Measurements from ENCODE around the gene TMC2. TPM values are rescaled to one million over a fixed set of nuclear protein-coding genes. Genes with fewer than 3 reads are reported as not detected.

Gene TMC2
- total RNA-seq, 1 donor from 2014 or later = not detected

DNA sequence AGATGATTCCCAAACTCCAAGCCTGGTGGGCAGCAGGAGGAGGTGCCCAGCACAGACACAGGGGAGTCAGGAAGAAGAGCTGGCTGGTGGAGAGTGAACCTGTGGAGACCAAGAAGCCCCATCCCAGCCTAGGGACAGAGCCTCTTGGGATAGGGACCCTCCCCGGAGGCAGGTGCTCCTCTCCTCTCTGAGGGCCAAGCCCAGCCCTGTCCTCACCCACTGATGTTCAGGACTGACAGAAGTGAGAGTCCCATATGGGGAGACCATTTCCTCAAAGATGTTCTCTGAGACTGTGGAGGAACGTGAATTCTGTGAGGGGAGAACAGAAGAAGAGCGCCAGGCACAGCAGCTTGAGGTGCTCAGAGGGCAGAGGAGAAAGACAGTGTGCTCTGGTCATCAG lies 153.8 kb downstream of the TMC2 start:
- H3K36me3 ChIP-seq (ENCODE audit: control insufficient read depth, insufficient read depth, low read length) = no peaks in the 10 kb centered on the region
- TF ChIP-seq, protein P1, sequence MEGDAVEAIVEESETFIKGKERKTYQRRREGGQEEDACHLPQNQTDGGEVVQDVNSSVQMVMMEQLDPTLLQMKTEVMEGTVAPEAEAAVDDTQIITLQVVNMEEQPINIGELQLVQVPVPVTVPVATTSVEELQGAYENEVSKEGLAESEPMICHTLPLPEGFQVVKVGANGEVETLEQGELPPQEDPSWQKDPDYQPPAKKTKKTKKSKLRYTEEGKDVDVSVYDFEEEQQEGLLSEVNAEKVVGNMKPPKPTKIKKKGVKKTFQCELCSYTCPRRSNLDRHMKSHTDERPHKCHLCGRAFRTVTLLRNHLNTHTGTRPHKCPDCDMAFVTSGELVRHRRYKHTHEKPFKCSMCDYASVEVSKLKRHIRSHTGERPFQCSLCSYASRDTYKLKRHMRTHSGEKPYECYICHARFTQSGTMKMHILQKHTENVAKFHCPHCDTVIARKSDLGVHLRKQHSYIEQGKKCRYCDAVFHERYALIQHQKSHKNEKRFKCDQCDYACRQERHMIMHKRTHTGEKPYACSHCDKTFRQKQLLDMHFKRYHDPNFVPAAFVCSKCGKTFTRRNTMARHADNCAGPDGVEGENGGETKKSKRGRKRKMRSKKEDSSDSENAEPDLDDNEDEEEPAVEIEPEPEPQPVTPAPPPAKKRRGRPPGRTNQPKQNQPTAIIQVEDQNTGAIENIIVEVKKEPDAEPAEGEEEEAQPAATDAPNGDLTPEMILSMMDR (IDR thresholded peaks at IDR 0.05; ENCODE audit: insufficient read depth, low read length, poor library complexity, severe bottlenecking) = no peak
- no peak overlapping the region for H3K4me3 ChIP-seq (ENCODE audit: low read depth, low read length)
- H3K27me3 ChIP-seq (ENCODE audit: control insufficient read depth, insufficient read depth, low read length) = peaks cover 45% of the 10 kb centered on the region
- DNase-seq (ENCODE audit: low read depth) = no peak

DNA sequence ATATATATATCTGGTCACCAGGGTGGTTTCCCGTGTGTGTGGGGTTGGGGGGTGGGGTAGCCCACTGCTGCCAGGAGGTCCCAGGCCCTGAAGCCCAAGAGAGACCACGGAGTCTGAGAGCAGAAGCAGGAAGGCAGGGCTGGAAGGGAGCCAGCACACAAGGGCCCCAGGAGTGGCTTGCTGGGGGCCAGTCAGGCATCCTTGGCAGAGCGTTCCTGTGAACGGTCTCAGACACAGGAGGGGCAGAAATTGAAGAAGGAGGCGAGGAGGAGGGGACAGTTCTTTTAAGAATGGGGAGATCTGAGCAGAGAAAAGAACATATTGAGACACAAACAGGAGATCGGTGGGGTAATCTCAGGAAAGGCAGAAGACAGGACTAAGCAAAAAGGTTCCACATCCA lies 154.3 kb downstream of the TMC2 start:
- TF ChIP-seq, protein P1 (IDR thresholded peaks at IDR 0.05; ENCODE audit: insufficient read depth, low read length, poor library complexity, severe bottlenecking) = no peak
- DNase-seq (ENCODE audit: low read depth) = no peak
- Histone ChIP-seq H3K27me3 (ENCODE audit: control insufficient read depth, insufficient read depth, low read length) (peaks cover 50% of the 10 kb centered on the region), H3K4me3 (ENCODE audit: low read depth, low read length) (no peak overlapping the region), H3K36me3 (ENCODE audit: control insufficient read depth, insufficient read depth, low read length) (no peaks in the 10 kb centered on the region)

GRCh38 chr20:2691127-2691526 lies 154.8 kb downstream of the TMC2 start:
- H3K36me3 ChIP-seq (ENCODE audit: control insufficient read depth, insufficient read depth, low read length) = no peaks in the 10 kb centered on the region
- no peak for DNase-seq (ENCODE audit: low read depth)
- H3K27me3 ChIP-seq (ENCODE audit: control insufficient read depth, insufficient read depth, low read length) = peaks cover 51% of the 10 kb centered on the region
- no peak overlapping the region for H3K4me3 ChIP-seq (ENCODE audit: low read depth, low read length)
- TF ChIP-seq, protein P1 (IDR thresholded peaks at IDR 0.05; ENCODE audit: insufficient read depth, low read length, poor library complexity, severe bottlenecking) = no peak

Other genes with a start within 250 kb of the TMC2 start
- not detected in 2 replicates for gene TGM3, start 240.6 kb upstream of the TMC2 start, total RNA-seq
- gene TGM6, start 155.7 kb upstream of the TMC2 start, total RNA-seq = not detected in 2 replicates
- 546 and 598 TPM in 2 replicates for gene SNRPB, start 65.8 kb upstream of the TMC2 start, total RNA-seq
- 6.2 and 9.9 TPM in 2 replicates for gene ZNF343, start 27.7 kb upstream of the TMC2 start, total RNA-seq
- 141 and 142 TPM in 2 replicates for gene NOP56, start 116.1 kb downstream of the TMC2 start, total RNA-seq
- 99.7 and 118 TPM in 2 replicates for gene IDH3B, start 127.6 kb downstream of the TMC2 start, total RNA-seq
- gene EBF4, start 156.2 kb downstream of the TMC2 start, total RNA-seq = 8.1 and 9.7 TPM in 2 replicates